Sciatic nerve (tissue), 1 donor: ENCODE data around the gene FAM110D. TPM values are rescaled to one million over a fixed set of nuclear protein-coding genes. Genes with fewer than 3 reads are reported as not detected.

Experiments used
- total RNA-seq: library from RNA; stranded (reverse); fragmentation: NEBNext Ultra II Directional; extraction: Animal tissue kit (Norgen Biotek cat#: 25700); gene quantifications from one replicate; pipeline ENCODE4 v1.2.1, GENCODE V29; 2021
- donor health status: DM: no; HTN: no; CAD: no.

Gene FAM110D
- total RNA-seq, 1 donor from 2014 or later = 11.8 TPM

Other genes with a start within 250 kb of the FAM110D start
- 11.5 TPM for gene PAFAH2, start 161.0 kb upstream of the FAM110D start, total RNA-seq
- gene EXTL1, start 137.3 kb upstream of the FAM110D start, total RNA-seq = 39.9 TPM
- gene SLC30A2, start 113.0 kb upstream of the FAM110D start, total RNA-seq = not detected
- gene TRIM63, start 91.4 kb upstream of the FAM110D start, total RNA-seq = 0.18 TPM
- 11.2 TPM for gene PDIK1L, start 47.3 kb upstream of the FAM110D start, total RNA-seq
- gene C1orf232, start 9.9 kb downstream of the FAM110D start, total RNA-seq = not detected
- 18.3 TPM for gene ZNF593, start 10.8 kb downstream of the FAM110D start, total RNA-seq
- gene ZNF593OS, start 12.8 kb downstream of the FAM110D start, total RNA-seq = not detected
- 3.1 TPM for gene CNKSR1, start 18.4 kb downstream of the FAM110D start, total RNA-seq
- not detected for gene CATSPER4, start 31.5 kb downstream of the FAM110D start, total RNA-seq
- 17.6 TPM for gene CEP85, start 75.1 kb downstream of the FAM110D start, total RNA-seq
- 106 TPM for gene SH3BGRL3, start 121.0 kb downstream of the FAM110D start, total RNA-seq
- 23.1 TPM for gene UBXN11, start 147.6 kb downstream of the FAM110D start, total RNA-seq
- 13.2 TPM for gene CD52, start 158.9 kb downstream of the FAM110D start, total RNA-seq
- not detected for gene CRYBG2, start 195.1 kb downstream of the FAM110D start, total RNA-seq
- 0.31 TPM for gene ZNF683, start 213.7 kb downstream of the FAM110D start, total RNA-seq